Nephron (organoid): ENCODE data around the gene PTPRG.
"Not testable (repeated sequence)": the region's sequence is repeated elsewhere in the genome, so short reads cannot be mapped to it uniquely, and the experiment has no call there.

Experiments used
- H3K27ac Mint-ChIP-seq, 3 experiments: 2 replicates each; pipeline ENCODE4 v1.8.0; 2020; ENCODE audit warnings: mixed read lengths in 3 of 3, mild to moderate bottlenecking in 2 of 3, moderate library complexity in 1 of 3
- H3K27me3 Mint-ChIP-seq: 2 replicates; pipeline ENCODE4 v1.8.0; 2021; ENCODE audit warnings: low read depth, mild to moderate bottlenecking, moderate library complexity, mixed read lengths
- H3K36me3 Mint-ChIP-seq: 2 replicates; pipeline ENCODE4 v1.8.0; 2020; ENCODE audit warnings: low read depth, mixed read lengths
- H3K4me1 Mint-ChIP-seq: 2 replicates; pipeline ENCODE4 v1.8.0; 2020; ENCODE audit warnings: mixed read lengths
- H3K4me3 Mint-ChIP-seq, 3 experiments: 2 replicates each; pipeline ENCODE4 v1.8.0; 2020; ENCODE audit warnings: mild to moderate bottlenecking in 3 of 3, mixed read lengths in 3 of 3, moderate library complexity in 2 of 3
- H3K9me3 Mint-ChIP-seq: 2 replicates; pipeline ENCODE4 v1.8.0; 2020; ENCODE audit warnings: mixed read lengths
- TF ChIP-seq, protein P1 (sequence below), 3 experiments: fragments of 200-600 bp; sonication (generic); IDR thresholded peaks; one replicate each; pipeline ENCODE4 v1.5.0; 2021; ENCODE audit warnings: antibody characterized with exemption in 3 of 3; ENCODE audit not compliant: unreplicated experiment in 3 of 3

Gene PTPRG

DNA sequence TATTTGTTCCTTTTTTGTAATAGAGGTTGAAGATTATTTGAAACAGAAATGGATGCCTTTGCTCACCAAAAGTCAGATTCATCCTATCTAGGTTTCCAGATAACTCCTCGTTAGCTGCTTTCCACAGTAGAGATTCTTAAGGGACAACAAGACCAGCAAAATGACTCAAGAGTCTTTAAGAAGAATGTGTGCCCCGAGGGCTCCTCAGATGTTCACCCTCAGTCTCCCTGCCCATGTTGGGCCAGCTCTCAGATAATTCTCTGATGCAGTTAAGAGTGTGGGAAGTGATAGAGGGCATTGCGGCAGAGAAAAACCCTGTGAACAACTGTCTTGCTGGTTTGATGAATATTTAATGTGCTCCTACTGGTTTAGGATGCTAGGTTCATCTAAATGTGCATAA, 251.1 kb downstream of the PTPRG start:
- Mint-ChIP-seq H3K9me3 (no peaks in the 10 kb centered on the region), H3K27ac (no peak overlapping the region), H3K36me3 (no peaks in the 10 kb centered on the region), H3K4me3 (no peak overlapping the region), H3K4me1 (peaks cover 43% of the 10 kb centered on the region), H3K27me3 (no peaks in the 10 kb centered on the region)
- TF ChIP-seq, protein P1, sequence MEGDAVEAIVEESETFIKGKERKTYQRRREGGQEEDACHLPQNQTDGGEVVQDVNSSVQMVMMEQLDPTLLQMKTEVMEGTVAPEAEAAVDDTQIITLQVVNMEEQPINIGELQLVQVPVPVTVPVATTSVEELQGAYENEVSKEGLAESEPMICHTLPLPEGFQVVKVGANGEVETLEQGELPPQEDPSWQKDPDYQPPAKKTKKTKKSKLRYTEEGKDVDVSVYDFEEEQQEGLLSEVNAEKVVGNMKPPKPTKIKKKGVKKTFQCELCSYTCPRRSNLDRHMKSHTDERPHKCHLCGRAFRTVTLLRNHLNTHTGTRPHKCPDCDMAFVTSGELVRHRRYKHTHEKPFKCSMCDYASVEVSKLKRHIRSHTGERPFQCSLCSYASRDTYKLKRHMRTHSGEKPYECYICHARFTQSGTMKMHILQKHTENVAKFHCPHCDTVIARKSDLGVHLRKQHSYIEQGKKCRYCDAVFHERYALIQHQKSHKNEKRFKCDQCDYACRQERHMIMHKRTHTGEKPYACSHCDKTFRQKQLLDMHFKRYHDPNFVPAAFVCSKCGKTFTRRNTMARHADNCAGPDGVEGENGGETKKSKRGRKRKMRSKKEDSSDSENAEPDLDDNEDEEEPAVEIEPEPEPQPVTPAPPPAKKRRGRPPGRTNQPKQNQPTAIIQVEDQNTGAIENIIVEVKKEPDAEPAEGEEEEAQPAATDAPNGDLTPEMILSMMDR (IDR thresholded peaks at IDR 0.05; ENCODE audit: unreplicated experiment in 3 of 3) = no peak

DNA sequence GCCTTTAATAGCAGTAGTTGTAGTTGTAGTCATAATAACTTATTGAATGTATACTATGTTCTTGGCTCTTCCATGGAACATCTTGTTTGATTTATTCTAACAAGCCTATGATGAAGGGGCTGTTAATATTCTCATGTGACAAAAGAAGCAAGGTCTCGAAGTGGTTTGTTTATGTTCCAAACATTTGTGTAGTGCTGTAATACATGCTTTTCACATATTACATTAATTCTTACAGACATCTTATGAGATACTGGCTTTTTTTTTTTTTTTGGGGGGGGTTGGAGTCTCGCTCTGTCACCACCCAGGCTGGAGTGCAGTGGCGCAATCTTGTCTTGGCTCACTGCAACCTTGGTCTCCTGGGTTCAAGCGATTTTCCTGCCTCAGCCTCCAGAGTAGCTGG, 252.3 kb downstream of the PTPRG start:
- no peak overlapping the region for H3K27ac Mint-ChIP-seq
- H3K4me1 Mint-ChIP-seq = peaks cover 32% of the 10 kb centered on the region
- H3K4me3 Mint-ChIP-seq = no peak overlapping the region
- H3K36me3 Mint-ChIP-seq = no peaks in the 10 kb centered on the region
- no peaks in the 10 kb centered on the region for H3K27me3 Mint-ChIP-seq
- H3K9me3 Mint-ChIP-seq = no peaks in the 10 kb centered on the region
- TF ChIP-seq, protein P1 (IDR thresholded peaks at IDR 0.05; ENCODE audit: unreplicated experiment in 3 of 3) = no peak

DNA sequence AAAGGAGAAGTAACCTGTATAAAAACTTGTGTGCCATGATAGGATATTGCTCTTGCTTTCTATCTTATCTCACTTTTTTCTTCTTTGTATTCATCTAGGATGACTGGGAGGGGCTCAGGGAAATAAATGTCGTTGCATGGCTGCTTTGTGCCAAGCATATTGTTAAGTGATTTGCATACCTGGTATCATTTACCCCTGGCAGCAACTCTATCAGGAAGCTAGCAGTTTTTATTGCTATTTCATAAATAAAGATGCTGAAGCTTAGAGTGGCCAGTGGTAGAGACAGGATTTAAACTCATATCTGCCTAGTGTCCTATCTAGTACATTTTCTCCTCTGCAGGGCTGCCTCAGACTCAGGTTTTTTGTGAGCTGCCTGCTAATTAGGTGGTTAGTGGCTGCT, 253.3 kb downstream of the PTPRG start:
- TF ChIP-seq, protein P1 (IDR thresholded peaks at IDR 0.05; ENCODE audit: unreplicated experiment in 3 of 3) = no peak
- Mint-ChIP-seq H3K36me3 (no peaks in the 10 kb centered on the region), H3K27ac (peak overlapping the region in 2 of 3 experiments; percentile 6 to 20), H3K27me3 (no peaks in the 10 kb centered on the region), H3K4me1 (peaks cover 23% of the 10 kb centered on the region), H3K9me3 (no peaks in the 10 kb centered on the region), H3K4me3 (no peak overlapping the region)

DNA sequence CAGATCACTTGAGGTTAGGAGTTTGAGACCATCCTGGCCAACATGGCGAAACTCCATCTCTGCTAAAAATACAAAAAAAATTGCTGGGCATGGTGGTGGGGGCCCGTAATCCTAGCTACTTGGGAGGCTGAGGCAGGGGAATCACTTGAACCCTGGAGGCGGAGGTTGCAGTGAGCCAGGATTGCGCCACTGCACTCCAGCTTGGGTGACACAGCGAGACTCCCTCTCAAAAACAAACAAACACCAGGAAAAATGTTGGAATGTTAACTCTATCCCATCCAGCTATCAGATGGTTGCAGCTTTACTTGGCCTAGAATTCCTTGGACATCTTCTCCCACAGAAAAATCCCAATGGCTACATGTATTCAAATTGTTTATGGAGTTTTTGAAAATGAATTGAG, 254.9 kb downstream of the PTPRG start:
- H3K4me3 Mint-ChIP-seq, H3K27me3 Mint-ChIP-seq, H3K36me3 Mint-ChIP-seq, H3K27ac Mint-ChIP-seq, H3K9me3 Mint-ChIP-seq: not testable (repeated sequence)
- H3K4me1 Mint-ChIP-seq = peaks cover 14% of the 10 kb centered on the region

DNA sequence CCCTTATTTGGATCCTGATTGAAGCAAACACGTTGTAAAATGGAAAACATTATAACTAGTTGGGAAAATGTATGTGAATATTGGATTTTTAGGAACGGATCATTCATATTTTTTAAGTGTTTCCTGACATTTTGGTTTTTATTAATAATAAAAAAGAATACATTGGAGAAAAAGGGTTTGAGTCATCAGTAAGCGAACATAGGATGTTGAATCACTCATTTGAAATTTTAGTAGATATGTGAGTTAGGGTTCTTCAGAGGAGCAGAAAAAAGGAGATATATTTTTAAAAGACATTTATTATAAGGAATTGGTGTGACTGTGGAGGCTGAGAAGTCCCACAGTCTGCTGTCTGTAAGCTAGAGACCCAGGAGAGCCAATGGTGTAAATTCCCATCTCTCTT, 258.5 kb downstream of the PTPRG start:
- Mint-ChIP-seq H3K27ac (no peak overlapping the region), H3K4me3 (no peak overlapping the region), H3K9me3 (no peaks in the 10 kb centered on the region), H3K36me3 (peaks cover 3% of the 10 kb centered on the region), H3K4me1 (peaks cover 11% of the 10 kb centered on the region), H3K27me3 (no peaks in the 10 kb centered on the region)
- TF ChIP-seq, protein P1 (IDR thresholded peaks at IDR 0.05; ENCODE audit: unreplicated experiment in 3 of 3) = no peak

DNA sequence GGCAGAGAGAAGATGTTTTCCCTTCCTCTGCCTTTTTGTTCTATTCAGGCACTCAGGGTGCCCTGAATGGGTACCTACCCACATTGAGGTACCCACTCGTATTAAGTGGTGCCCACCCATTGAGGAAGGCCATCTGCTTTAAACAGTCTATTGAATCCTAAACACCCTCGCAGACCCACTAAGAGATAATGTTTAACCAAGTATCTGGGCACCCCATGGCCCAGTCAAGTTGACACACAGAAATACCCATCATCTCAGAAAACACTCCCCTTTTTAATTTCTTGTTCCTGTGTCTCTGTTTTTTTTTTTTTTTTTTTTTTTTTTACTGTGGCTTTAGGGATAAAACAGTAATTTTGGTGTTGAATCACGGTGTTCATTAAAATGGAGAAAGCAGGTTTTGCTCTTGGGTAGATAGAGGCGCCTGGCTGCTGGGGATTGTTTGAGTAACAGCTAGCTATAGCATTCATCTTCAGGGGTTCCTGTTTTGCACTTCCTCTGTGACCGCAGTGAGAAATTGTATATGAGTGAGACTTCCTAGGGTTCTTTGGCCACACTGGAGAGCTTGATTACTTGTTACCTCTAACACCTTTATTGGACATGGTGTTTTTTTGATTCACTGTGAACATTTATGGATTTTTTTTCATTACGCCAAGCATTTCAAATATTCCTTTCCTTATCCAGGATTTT, 259.1 kb downstream of the PTPRG start:
- Mint-ChIP-seq H3K4me3 (no peak overlapping the region), H3K27ac (no peak overlapping the region), H3K36me3 (peaks cover 3% of the 10 kb centered on the region), H3K27me3 (no peaks in the 10 kb centered on the region), H3K4me1 (peaks cover 11% of the 10 kb centered on the region), H3K9me3 (no peaks in the 10 kb centered on the region)
- TF ChIP-seq, protein P1 (IDR thresholded peaks at IDR 0.05; ENCODE audit: unreplicated experiment in 3 of 3) = no peak
